Globus pallidus (tissue), 1 donor: ENCODE measurements around the gene TRIM72.
A peak's percentile ranks its signal among the peaks of the same experiment; 100 is the strongest.
"Not testable (repeated sequence)": the region's sequence is repeated elsewhere in the genome, so short reads cannot be mapped to it uniquely, and the experiment has no call there.

ENCODE experiments used
- DNase-seq: peaks from one replicate; pipeline ENCODE4 v3.0.0-alpha.2; 2015; ENCODE audit warnings: low spot score

TRIM72 gene

DNA sequence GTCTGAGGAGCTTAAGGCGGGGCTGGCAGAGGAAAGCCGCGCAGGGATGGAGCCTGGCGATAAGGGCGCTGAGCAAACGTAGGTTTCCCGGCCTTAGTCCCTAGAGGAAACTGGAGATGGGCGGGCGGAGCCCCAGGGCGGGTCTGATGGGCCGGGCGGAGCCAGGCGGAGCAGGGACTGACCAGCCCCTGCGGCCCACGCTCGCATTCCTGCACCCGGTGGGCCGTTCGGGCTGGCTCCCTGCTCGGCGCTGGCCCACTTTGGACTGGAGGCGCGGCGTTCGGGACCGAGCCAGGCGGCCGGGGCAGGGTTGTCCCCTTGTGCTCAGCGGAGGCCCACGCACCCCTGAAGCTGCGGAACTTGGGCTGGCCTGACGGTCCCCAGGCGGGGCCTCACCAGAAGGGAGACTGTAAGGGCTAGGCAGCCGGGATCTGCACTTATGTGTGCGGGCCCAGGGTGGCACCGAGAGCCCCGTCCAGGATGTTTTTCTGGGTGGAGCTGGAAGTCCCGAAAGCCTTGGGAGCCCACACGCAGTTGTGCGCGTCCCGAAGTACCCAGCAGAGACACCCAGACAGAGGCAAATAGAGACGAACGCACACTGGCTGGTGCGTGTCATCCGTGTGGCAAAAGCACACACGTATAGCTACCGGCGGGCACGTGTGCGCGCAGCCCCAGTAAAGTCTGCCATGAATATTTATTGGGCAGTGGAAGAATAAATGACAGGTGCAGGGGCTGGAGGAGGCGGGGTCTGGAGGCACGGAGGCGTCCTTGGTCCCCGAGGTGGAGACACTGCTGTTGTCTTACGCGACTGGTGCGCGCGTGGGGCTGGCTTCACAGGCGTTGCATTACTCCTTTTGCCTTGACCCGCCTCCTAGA, 1.6 kb downstream of the TRIM72 start:
- no peak for DNase-seq

DNA sequence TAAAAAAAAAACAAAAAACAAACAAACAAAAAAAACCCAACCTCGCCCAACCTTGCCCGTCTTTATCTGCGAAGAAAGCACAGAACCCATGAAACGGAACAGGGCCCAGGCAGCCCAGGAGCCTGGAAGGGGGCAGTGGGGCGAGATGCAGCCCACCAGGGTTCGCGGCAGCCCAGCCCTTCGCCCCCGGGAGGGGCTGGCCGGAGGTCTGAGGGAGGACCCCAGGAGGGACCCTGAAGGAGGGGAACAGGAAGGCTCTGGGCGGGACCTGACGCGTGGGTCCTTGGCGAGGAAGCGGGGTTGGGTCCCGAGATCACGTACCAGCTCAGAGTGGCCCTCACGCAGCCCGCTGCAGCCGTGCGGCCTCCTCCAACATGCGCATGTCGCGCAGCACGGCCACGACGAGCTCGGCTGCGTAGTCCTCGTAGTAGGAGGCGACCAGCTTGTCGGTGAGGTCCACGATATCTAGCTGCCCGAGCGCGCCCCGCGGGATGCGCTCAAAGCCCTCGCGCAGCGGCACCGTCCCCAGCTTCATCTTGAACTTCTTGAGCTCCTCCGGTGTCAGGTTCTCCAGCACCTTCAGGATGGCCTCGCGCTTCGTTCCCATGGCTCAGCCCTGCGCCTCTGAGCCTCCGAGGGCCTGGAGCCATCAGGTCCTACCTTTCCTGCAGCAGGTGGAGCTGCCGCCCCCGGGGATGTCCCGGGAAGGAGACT, 2.7 kb downstream of the TRIM72 start, which contains the start of gene PYDC1:
PYDC1 (minus strand) TSS at position 714 of the 714 bp plus-strand sequence; CDS start at position 607, 107 bp downstream.
- no peak for DNase-seq

DNA sequence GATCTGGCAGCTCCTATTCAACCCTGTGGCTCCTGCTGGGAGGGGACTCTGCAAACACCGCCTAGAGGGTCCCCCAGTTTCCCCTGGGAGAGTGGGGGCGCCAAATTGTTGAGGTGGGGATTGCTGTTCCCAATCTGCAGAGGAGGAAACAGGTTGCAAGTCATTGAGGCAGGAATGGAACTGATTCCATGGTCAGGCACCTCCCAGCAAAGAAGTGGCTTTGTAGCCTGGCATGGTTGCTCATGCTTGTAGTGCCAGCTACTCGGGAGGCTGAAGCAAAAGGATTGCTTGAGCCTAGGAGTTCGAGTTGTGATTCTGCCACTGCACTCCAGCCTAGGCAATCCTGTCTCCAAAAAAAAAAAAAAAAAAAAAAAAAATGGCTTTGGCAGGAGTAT, 3.2 kb downstream of the TRIM72 start:
- no peak for DNase-seq

DNA sequence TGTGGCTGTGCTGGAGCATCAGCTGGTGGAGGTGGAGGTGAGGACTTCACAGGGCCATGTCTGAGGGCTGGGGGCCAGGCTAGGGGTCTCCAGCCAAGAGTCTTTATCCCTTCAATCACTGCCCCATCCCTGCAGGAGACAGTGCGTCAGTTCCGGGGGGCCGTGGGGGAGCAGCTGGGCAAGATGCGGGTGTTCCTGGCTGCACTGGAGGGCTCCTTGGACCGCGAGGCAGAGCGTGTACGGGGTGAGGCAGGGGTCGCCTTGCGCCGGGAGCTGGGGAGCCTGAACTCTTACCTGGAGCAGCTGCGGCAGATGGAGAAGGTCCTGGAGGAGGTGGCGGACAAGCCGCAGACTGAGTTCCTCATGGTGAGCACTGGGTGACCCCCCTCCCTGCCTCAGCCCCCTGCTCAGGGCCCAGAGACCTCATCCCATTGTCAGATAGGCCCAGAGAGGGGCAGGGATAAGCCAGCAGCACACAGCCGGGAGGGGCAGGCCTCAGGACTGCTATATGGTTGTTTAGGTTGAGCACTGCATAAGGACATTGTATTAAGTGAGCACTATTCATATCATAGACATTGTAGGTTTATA, 5.3 kb downstream of the TRIM72 start:
- DNase-seq = no peak

DNA sequence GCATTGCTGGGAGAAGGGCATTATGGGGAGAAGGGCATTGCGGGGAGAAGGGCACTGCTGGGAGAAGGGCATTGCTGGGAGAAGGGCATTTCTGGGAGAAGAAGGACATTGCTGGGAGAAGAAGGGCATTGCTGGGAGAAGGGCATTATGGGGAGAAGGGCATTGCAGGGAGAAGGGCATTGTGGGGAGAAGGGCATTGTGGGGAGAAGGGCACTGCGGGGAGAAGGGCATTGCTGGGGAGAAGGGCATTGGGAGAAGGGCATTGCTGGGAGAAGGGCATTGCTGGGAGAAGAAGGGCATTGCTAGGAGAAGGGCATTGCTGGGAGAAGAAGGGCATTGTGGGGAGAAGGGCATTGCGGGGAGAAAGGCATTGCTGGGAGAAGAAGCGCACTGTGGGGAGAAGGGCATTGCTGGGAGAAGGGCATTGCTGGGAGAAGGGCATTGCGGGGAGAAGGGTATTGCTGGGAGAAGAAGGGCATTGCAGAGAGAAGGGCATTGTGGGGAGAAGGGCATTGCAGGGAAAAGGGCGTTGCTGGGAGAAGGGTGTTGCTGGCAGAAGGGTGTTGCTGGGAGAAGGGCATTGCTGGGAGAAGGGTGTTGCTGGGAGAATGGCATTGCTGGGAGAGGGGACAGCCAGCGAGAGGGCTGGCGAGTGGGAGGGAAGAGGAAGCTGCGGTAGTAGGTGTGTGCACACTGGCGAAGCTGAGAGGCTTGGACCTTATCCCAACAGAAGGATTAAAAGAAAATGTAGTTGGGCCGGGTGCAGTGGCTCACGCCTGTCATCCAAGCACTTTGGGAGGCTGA, 7.6 kb downstream of the TRIM72 start:
- DNase-seq = no peak

DNA sequence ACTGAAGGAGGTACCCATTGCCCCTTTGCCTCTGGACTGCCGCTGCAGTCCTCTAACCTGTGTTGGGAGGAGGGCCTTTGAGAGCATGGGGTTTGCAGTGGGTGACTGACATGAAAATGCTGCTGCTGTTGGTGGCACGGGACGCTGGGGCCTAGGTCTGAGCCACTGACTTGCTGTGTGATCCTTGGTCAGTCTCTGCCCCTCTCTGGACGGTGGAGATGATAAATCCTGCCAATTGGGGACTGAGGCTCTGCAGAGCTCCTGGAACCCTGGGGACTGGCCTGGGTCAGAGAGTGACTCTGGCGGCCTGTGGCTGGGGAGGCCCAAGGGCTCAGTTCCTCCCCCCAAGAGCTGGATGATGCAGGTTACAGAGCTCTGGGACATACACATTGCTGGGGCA, 9.1 kb downstream of the TRIM72 start:
- no peak for DNase-seq

DNA sequence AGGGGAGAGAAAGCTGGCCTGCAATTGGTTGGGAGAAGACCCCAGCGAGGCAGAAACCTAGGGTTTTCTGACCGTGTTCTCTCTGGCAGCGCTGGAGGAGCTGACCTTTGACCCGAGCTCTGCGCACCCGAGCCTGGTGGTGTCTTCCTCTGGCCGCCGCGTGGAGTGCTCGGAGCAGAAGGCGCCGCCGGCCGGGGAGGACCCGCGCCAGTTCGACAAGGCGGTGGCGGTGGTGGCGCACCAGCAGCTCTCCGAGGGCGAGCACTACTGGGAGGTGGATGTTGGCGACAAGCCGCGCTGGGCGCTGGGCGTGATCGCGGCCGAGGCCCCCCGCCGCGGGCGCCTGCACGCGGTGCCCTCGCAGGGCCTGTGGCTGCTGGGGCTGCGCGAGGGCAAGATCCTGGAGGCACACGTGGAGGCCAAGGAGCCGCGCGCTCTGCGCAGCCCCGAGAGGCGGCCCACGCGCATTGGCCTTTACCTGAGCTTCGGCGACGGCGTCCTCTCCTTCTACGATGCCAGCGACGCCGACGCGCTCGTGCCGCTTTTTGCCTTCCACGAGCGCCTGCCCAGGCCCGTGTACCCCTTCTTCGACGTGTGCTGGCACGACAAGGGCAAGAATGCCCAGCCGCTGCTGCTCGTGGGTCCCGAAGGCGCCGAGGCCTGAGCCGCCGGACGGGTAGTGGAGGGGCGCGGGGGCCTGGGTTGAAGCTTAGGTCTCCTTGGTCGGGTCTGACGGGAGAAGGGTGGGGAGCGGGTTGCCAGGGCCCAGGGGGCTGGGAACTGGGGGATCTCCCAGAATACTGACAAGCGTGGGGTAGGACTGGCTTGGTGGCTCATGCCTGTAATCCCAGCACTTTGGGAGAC, 10.4 kb downstream of the TRIM72 start:
- DNase-seq = no peak

DNA sequence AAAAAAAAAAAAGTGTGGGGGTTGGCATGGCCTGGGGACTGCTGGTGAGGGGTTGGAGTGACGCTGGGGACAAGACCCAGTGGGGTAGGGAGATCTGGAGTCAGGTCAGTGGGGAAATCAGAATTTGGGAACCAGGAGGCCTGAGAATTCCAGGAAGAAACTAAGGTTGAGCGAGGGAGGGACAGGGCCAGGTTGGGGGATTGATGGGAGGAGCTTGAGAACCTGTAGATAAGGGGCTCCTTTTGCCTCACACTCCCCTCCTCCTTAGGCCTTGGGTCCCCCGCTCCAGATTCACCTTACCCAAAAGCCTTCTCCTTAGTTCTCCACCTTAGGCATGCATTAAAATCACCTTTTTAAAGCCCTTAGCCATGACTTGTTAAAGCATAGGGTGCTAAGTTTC, 11.3 kb downstream of the TRIM72 start:
- no peak for DNase-seq

DNA sequence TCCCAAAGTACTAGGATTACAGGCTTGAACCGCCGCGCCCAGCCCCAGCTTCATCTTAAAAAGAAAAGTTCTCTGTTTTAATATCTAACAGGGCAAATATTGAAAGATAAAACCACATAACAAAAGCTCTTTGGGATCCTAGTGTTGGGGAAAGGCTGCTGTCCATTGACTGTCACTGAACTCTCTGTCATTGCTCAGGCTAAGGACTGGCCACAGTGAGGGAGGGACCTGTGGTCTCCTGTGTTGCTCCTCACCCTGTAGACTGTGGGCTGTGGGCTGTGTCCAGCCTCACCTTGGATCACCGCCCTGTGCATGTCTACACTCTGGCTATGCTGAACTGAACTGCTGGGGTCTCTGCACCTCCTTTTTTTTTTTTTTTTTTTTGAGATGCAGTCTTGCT, 14.3 kb downstream of the TRIM72 start:
- DNase-seq = no peak

DNA sequence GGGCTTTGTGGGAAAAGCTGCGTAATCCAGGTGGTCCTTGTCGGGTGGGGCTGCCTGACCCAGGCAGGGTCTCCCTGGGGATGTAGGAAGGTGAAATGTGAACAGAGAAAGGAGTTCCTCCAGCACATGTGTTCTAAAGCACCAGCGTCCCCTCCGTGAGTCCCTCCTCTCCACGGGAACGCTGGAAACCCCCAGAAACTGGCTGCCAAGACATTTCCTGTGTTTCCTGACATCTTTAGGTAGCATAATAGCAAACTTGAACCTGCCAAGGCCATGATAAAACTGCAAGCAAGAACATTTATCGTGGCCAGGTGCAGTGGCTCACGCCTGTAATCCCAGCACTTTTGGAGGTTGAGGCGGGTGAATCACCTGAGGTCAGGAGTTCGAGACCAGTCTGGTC, 15.6 kb downstream of the TRIM72 start:
- DNase-seq = no peak

DNA sequence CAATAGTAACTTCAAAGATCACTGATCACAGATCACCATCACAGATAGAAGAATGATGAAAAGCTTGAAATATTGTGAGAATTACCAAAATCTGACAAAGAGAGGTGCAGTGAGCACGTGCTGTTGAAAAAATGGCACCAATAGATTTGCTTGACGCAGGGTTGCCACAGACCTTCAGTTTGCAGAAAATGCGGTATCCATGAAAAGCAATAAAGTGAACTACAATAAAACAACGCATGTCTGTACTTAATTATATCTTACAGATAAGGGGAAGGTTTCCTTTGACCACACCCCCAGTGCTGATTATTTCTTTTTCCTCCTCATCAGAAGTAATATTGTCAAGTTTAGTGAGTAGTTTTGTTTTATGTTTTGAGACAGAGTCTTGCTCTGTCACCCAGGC, 24.1 kb downstream of the TRIM72 start:
- no peak for DNase-seq

DNA sequence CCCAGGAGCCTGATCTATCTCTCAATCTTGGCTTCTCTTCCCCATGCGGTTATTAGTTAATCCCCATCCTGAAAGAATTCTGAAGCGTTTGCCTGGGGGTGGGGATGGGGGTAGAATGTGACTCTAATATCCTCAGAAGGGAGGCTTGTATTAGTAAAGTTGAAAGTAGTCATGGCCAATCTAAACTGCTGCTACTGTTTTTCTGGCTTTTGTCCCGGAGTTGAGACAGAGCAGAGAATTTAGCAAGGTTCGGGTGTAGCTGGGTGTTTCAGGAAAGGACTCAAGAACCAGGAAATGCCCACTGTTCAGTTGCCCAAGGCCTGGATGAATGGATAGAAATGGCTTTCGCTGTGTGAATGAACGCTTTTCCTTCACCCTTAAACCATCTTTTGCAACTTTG, 28.3 kb downstream of the TRIM72 start:
- no peak for DNase-seq

DNA sequence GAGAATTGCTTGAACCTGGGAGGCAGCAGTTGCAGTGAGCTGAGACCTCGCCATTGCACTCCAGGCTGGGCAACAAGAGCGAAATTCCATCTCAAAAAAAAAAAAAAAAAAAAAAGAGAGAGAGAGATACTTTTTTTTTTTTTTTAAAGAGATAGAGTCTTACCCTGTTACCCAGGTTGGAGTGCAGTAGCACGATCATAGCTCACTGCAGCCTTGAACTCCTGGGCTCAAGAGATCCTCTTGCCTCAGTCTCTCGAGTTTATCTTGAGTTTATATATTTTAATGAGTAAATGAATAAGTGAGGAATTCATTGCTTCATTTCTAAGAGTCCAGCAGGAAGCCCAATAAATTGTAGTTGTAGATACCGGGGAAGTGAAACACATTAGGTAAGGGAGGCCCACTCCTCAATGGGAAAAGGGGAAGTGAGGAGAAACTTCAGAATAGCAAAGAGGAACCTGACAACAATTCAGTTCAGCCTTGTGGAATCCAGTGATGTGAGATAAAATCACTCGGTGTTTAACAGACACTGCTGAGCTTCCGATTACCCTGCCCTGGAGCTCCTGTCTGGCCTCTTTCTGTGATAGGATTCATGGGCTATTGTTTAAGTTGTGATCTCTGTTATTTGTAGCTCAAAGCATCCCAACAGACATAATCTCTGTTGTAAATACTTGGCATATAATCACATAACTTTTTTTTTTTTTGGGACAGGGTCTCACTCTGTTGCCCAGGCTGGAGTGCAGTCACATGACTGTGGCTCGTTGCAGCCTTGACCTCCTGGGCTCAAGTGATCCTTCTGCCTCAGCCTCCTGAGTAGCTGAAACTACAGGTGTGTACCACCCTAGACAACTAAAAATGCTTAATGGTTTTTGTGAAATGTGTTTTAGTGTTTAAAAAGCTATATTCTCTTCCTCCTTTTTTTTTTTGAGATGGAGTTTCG, 30.1 kb downstream of the TRIM72 start:
- DNase-seq = peak; percentile 52

DNA sequence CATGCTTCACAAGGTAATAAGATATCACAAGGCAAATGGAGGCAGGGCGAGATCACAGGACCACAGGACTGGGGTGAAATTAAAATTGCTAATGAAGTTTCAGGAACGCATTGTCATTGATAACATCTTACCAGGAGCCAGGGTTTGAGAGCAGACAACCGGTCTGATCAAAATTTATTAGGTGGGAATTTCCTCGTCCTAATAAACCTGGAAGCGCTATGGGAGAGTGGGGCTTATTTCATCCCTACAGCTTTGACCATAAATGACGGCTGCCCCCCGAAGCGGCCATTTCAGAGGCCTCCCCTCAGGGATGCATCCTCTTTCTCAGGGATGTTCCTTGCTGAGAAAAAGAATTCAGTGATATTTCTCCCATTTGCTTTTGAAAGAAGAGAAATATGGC, 31.7 kb downstream of the TRIM72 start:
- DNase-seq = not testable (repeated sequence)

DNA sequence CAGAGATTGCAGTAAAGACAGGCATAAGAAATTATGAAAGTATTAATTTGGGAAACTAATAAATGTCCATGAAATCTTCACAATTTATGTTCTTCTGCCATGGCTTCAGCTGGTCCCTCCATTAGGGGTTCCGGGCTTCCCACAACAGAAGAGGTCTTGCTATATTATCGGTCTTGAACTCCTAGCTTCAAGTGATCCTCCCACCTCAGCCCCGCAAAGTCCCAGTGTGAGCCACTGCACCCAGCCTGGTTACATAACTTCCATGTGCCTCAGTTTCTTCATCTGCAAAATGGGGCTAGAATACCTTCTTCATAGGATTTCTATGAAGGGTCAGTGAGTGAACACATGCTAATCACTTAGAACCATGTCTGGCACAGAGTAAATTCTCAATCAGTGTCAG, 32.4 kb downstream of the TRIM72 start:
- DNase-seq = no peak

DNA sequence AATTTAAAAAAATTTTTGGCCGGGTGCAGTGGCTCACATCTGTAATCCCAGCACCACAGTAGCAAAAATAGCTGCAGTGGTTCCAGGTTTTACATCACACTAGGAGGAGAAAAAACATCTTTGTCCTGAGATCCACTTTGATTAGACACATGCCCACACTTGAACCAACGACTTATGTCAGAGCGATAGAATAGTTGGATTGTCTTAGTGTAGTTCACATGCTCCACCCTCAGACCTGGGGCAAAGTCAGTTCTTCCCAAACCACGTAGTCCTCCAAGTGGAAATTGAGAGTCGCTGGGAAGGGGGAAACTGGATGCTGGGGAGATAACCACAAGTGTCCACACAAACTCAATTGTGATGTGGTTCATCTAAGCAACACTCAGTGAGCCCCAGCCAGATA, 34.4 kb downstream of the TRIM72 start:
- DNase-seq = no peak

DNA sequence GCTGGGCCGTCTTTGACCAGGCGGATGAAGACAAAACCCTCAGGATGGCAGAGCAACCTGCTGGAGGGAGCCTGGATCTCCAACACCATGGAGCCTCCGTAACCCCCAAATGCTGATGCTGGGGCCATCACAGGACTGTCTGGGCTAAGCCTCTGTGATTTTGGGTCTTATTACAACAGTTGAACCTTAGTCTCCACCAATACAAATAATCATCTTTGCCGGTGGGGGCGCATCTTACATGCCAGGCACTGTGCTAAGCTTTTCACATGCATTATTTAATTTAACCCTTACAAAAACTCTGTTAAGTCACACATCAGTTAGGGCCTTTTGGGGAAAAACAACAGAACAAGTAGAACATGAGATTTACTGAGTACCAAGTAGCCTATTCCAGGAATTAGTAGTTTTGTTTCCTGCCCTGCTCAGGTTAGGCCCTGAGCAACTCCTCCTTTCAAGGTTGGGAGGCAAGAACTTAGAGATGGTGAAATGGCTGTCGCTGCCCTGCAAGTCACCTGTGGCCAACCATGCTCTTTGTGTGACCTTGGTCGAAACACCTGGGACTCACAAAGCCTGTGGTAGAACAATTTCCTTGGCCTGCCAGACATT, 37.0 kb downstream of the TRIM72 start:
- no peak for DNase-seq

DNA sequence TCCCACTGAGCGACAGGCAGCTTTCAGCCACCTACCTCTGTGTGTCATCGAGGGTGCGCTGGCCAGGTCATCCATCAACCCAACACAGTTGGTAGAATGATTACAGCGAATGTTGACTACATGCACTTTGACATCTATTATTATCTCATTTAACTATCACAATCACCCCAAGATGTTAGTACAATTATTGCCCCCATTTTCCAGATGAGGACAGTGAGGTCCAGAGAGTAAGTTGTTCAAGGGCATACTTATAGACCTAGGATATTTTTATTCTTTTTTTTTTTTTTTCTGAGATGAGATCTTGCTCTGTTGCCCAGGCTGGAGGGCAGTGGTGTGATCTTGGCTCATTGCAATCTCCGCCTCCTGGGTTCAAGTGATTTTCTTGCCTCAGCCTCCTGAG, 37.5 kb downstream of the TRIM72 start:
- DNase-seq = no peak

DNA sequence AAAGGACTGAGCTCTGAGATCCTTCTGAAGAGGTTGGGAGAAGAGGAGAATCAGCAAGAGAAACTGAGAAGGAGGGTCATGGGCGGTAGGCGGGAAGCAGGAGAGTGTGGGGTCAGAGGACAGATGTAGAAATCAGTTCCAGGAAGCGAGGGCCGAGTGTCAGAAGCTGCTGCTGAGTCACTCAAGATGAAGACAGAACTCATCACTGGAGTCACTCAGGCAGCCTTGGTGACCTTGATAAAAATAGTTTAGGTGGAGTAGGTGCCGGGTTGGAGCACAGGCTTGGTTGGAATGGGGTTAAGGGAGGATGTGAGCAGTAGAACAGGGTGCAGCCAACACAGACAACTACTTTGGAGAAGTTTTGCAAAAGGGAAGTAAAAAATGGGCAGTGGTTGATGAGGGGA, 39.7 kb downstream of the TRIM72 start:
- peak; percentile 25 for DNase-seq

DNA sequence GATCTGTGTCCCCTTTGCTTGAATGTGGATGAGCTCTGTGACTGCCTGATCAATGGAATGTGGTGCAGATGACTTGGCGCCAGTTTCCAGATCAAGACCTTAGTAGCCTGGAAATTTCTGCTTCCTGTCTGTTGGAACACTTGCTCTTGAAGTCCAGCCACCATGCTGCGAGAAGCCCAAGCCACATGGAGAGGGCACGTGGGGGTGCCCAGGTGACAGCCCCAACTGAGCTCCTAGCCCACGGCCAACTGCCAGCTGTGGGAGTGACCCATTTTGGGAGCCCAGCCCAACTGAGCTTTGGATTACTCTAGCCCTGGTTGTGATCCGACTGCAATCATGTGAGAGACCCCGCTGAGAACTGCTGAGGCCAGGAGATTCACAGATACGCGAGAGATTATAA, 42.5 kb downstream of the TRIM72 start:
- DNase-seq = no peak
